Left ventricle myocardium superior (tissue), 1 donor: ENCODE results near the gene KLHL29. TPM values are rescaled to one million over a fixed set of nuclear protein-coding genes. Genes with fewer than 3 reads are reported as not detected.
A peak's percentile ranks its signal among the peaks of the same experiment; 100 is the strongest.

ENCODE experiments used
- ATAC-seq: fragments of 200-7000 bp; cut with Tn5 transposase; one replicate; pipeline ENCODE4 v1.9.1; 2020; ENCODE audit warnings: mild to moderate bottlenecking, moderate library complexity
- DNase-seq: peaks from one replicate; pipeline ENCODE4 v3.0.0-alpha.2; 2020
- intact Hi-C: fragments of 100-400 bp; cut with micrococcal nuclease; formaldehyde crosslinking; loops from one replicate; pipeline ENCODE4 v1.11.0; 2022
- total RNA-seq: library from RNA; stranded (reverse); fragmentation: NEBNext Ultra II Directional; extraction: Animal tissue kit (Norgen Biotek cat#: 25700); gene quantifications from one replicate; pipeline ENCODE4 v1.2.1, GENCODE V29; 2021
- donor health status: DM: no; HTN: yes; CAD: no; lungs with severe emphysema.

Gene KLHL29
- total RNA-seq, 1 donor from 2014 or later: 0.69 TPM

GRCh38 chr2:23567161-23567756 is 182.3 kb downstream of the KLHL29 start:
- ATAC-seq (no peak), DNase-seq (no peak)
- intact Hi-C loops: no loop called here

GRCh38 chr2:23568211-23568610 is 183.2 kb downstream of the KLHL29 start:
- ATAC-seq (no peak), DNase-seq (no peak)
- intact Hi-C loops: no loop called here

GRCh38 chr2:23568626-23569190 is 183.7 kb downstream of the KLHL29 start:
- no peak for ATAC-seq
- DNase-seq: no peak
- intact Hi-C loops: no loop called here

- intact Hi-C loops: no loop called here
- DNase-seq (no peak), ATAC-seq (no peak)
Observed at GRCh38 chr2:23569761-23570365, 184.9 kb downstream of the KLHL29 start.

- intact Hi-C loops: no loop called here
- ATAC-seq: no peak
- no peak for DNase-seq
Observed at GRCh38 chr2:23571085-23571484, 186.1 kb downstream of the KLHL29 start.

GRCh38 chr2:23571527-23572282 is 186.7 kb downstream of the KLHL29 start:
- DNase-seq (no peak), ATAC-seq (peak; percentile 83)
- intact Hi-C loops: no loop called here

GRCh38 chr2:23574919-23575654 is 190.1 kb downstream of the KLHL29 start:
- ATAC-seq (no peak), DNase-seq (no peak)
- intact Hi-C loops: no loop called here

GRCh38 chr2:23578964-23579671 is 194.1 kb downstream of the KLHL29 start:
- intact Hi-C loops: no loop called here
- ATAC-seq (no peak), DNase-seq (no peak)

- intact Hi-C loops: no loop called here
- no peak for DNase-seq
- no peak for ATAC-seq
Observed at GRCh38 chr2:23579674-23580073, 194.7 kb downstream of the KLHL29 start.

GRCh38 chr2:23583467-23583866 is 198.5 kb downstream of the KLHL29 start:
- ATAC-seq (no peak), DNase-seq (no peak)
- intact Hi-C loops: no loop called here

- intact Hi-C loops: no loop called here
- ATAC-seq: no peak
- no peak for DNase-seq
Observed at GRCh38 chr2:23584054-23584745, 199.2 kb downstream of the KLHL29 start.

GRCh38 chr2:23585273-23586170 is 200.5 kb downstream of the KLHL29 start:
- ATAC-seq: no peak
- DNase-seq: no peak
- intact Hi-C loops: no loop called here

- intact Hi-C loops: no loop called here
- ATAC-seq: no peak
Observed at GRCh38 chr2:23586741-23587306, 201.8 kb downstream of the KLHL29 start.

GRCh38 chr2:23587341-23587880 is 202.4 kb downstream of the KLHL29 start:
- DNase-seq (no peak), ATAC-seq (no peak)
- intact Hi-C loops: no loop called here

More at GRCh38 chr2:23586741-23587306, 201.8 kb downstream of the KLHL29 start:
- no peak for DNase-seq

GRCh38 chr2:23588106-23588505 is 203.1 kb downstream of the KLHL29 start:
- no peak for ATAC-seq
- intact Hi-C loops: no loop called here
- DNase-seq: no peak

- ATAC-seq (peak; percentile 5), DNase-seq (no peak)
- intact Hi-C loops: no loop called here
Observed at GRCh38 chr2:23588508-23589201, 203.7 kb downstream of the KLHL29 start.
